BJ (cell line): ENCODE data around the gene NBDY. TPM values are rescaled to one million over a fixed set of nuclear protein-coding genes. Genes with fewer than 3 reads are reported as not detected.
"Not testable (repeated sequence)": the region's sequence is repeated elsewhere in the genome, so short reads cannot be mapped to it uniquely, and the experiment has no call there.

Experiments
- CTCF ChIA-PET: fragments of 350-600 bp; formaldehyde crosslinking; extraction: SDS; loops from one replicate; lab custom pipeline; 2021; ENCODE audit warnings: antibody characterized with exemption, inconsistent platforms; lab: Yijun Ruan, JAX
- POLR2A ChIA-PET: fragments of 300-600 bp; sonication (Branson Sonifier 250); formaldehyde crosslinking; extraction: SDS; loops from one replicate; lab custom pipeline; 2021; ENCODE audit warnings: antibody characterized with exemption; lab: Charles Lee
- DNase-seq: peaks from one replicate; pipeline ENCODE4 v3.0.0-alpha.2; 2011; ENCODE audit warnings: low read depth
- H3K27me3 ChIP-seq: 2 replicates; pipeline ENCODE4 v1.6.0; 2011; ENCODE audit warnings: low read length; ENCODE audit not compliant: control insufficient read depth, insufficient read depth
- H3K36me3 ChIP-seq: 2 replicates; pipeline ENCODE4 v1.5.1; 2011; ENCODE audit warnings: low read length; ENCODE audit not compliant: control insufficient read depth, insufficient read depth
- H3K4me3 ChIP-seq: 2 replicates; pipeline ENCODE4 v1.5.1; 2011; ENCODE audit warnings: low read depth, mild to moderate bottlenecking, control low read depth, low read length
- CTCF ChIP-seq: IDR thresholded peaks from 2 replicates; pipeline ENCODE4 v1.5.1; 2011; ENCODE audit warnings: low read depth, mild to moderate bottlenecking, control low read depth, inconsistent platforms, low read length, moderate library complexity; ENCODE audit not compliant: insufficient read depth
- polyA plus RNA-seq: library from polyadenylated mRNA; depleted of rRNA; stranded (reverse); fragments of >200 nt; gene quantifications from 2 replicates; pipeline ENCODE4 v1.2.3, GENCODE V29; 2011

Gene NBDY
- polyA plus RNA-seq, 1 experiment: 38.8 TPM

- POLR2A ChIA-PET, CTCF ChIA-PET, DNase-seq, H3K36me3 ChIP-seq, H3K27me3 ChIP-seq, H3K4me3 ChIP-seq: not testable (repeated sequence)
Observed at GRCh38 chrX:56778099-56778923, 49.3 kb downstream of the NBDY start.

GRCh38 chrX:56778924-56779468 is 50.0 kb downstream of the NBDY start:
- DNase-seq, POLR2A ChIA-PET, H3K36me3 ChIP-seq, H3K4me3 ChIP-seq, H3K27me3 ChIP-seq, CTCF ChIA-PET: not testable (repeated sequence)

GRCh38 chrX:56780681-56781649 is 51.9 kb downstream of the NBDY start:
- H3K36me3 ChIP-seq, POLR2A ChIA-PET, CTCF ChIA-PET: not testable (repeated sequence)

GRCh38 chrX:56782352-56782751 is 53.3 kb downstream of the NBDY start:
- POLR2A ChIA-PET: no interaction called here
- Histone ChIP-seq H3K36me3 (no peaks in the 10 kb centered on the region; the same call in 1 of the 2 replicates), H3K4me3 (no peak overlapping the region), H3K27me3 (no peaks in the 10 kb centered on the region)
- no peak for DNase-seq
- CTCF ChIA-PET: no interaction called here
- no peak for TF ChIP-seq CTCF

More at GRCh38 chrX:56780681-56781649, 51.9 kb downstream of the NBDY start:
- DNase-seq, H3K27me3 ChIP-seq, H3K4me3 ChIP-seq: not testable (repeated sequence)

- Histone ChIP-seq H3K4me3 (no peak overlapping the region), H3K27me3 (no peaks in the 10 kb centered on the region), H3K36me3 (no peaks in the 10 kb centered on the region; the same call in 1 of the 2 replicates)
- no peak for TF ChIP-seq CTCF
- DNase-seq: no peak
- ChIA-PET CTCF (no interaction called here), POLR2A (no interaction called here)
Observed at GRCh38 chrX:56782791-56783449, 53.9 kb downstream of the NBDY start.

- CTCF ChIA-PET: no interaction called here
- no peaks in the 10 kb centered on the region; the same call in 1 of the 2 replicates for H3K36me3 ChIP-seq
- DNase-seq: no peak
- POLR2A ChIA-PET: no interaction called here
- H3K4me3 ChIP-seq: no peak overlapping the region
- TF ChIP-seq CTCF: no peak
- no peaks in the 10 kb centered on the region for H3K27me3 ChIP-seq
Observed at GRCh38 chrX:56783450-56783831, 54.4 kb downstream of the NBDY start.
